ENCODE data around the gene GHRHR.

Gene GHRHR

DNA sequence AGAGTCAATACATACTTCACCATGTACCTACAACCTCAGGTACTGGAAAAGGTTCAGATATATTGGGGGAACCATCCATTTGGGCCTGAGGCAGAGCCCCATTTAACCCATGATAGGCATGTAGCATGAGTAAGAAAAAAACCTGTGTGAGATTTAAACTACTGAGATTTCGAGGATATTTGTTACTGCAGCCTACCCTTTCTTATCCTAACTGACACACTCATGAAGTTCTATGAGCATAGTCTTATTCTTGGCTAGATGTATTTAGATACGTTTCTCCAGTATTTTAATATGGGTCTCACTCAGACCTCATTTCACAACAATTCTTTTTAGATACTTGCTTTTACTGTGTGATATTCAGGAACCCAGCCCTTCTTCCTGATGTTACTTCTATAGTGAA, 39.3 kb downstream of the GHRHR start:
- no peak for DNase-seq (ENCODE audit: low read depth in 1 of 2, low spot score in 1 of 2)

DNA sequence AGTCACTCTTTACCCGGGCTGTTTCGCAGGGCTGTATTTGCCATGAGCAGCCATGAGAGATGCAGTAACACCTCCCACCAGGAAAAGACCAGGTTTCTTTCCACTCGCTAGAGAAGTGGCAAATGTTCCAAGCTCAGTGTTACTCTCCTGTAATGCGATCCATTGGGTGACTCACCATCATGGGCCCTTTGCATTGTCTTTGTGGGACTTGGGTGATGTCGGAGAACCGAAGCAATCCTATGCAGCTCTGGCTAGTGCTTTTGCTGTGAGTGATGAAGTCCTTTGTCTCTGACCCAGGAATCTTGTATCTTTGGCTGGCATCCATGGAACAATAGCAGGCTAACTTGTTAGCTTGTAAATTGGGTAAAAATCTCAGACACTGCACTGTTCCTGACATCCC, 40.0 kb downstream of the GHRHR start:
- no peak for DNase-seq (ENCODE audit: low read depth in 1 of 2, low spot score in 1 of 2)

DNA sequence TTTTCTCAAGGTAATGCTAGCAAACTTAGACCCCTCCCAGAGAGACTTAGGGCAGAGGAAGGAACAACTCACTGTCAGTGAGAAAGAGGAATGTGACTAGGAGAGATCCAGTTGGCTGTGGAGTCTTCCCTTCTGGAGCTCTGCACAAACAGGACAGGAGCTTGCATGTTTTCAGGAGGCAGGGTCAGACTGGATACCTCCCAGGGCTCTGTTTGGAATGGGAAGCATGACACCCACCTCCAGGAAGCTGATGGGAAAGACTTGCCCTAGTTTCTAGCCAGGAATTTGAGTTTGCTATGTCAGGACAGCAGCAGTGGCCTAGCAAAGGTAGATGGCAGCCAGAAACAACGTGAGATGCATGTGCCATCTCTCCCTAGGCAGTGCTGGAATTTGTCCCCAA, 40.6 kb downstream of the GHRHR start:
- no peak for DNase-seq (ENCODE audit: low read depth in 1 of 2, low spot score in 1 of 2)

DNA sequence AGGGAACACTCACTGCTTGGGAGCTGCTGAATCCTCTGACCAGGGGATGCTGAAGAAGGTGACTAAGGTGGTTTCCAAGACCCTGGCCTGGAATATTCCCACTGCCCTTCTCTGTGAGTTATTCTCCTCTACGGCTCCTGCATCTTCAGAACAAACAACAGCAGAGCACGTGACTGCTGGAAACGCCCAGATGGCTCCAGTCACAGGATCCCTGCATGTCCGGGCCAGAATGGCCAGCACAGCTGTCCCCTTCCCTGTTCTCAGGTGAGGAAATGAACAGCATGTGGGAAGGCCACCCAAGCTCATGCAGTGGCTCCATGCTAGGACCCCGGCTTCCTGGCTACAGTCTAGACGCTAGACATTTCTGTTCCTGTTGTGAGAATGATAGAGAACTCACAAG, 43.1 kb downstream of the GHRHR start:
- DNase-seq (ENCODE audit: low read depth in 1 of 2, low spot score in 1 of 2), result no peak

DNA sequence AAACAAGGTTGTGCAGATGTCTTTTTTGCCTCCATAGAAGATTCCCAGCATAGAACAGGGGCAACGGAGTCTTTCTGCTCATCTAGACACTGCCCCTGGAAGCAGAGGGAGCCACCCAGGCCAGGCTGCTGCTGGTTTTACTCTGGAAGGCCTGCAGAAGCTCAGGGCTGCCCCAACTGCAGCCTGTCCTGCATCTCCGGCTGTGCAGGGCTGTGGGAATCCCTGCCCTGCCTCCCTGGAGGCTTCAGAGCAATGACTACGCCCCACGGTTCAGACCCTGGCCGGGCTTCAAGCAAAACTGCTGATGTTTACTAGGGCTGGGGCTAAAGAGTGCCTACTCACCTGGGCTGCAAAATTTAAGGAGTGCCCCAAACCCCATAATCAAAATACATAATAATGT, 43.9 kb downstream of the GHRHR start:
- DNase-seq (ENCODE audit: low read depth in 1 of 2, low spot score in 1 of 2), result no peak

DNA sequence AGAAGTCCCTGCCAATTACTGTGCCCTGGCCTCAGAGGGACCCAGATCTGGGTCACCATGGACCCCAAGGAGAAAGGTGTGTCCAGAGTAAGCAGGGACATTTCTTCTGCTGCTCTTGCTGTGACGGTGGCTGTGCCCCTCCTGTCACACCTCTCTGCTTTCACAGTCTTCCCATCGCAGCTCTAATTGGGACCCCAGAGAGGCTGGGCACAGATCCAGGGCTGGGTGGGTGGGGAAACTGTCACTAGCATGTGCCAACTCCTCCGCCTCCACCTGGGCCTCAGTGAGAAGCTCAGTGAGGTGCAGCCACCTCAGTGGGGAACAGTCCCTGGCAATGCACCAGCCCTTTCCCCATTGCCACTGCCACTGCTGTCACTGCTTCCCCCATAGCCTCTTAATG, 51.1 kb downstream of the GHRHR start:
- DNase-seq (ENCODE audit: low read depth in 1 of 2, low spot score in 1 of 2), result no peak

DNA sequence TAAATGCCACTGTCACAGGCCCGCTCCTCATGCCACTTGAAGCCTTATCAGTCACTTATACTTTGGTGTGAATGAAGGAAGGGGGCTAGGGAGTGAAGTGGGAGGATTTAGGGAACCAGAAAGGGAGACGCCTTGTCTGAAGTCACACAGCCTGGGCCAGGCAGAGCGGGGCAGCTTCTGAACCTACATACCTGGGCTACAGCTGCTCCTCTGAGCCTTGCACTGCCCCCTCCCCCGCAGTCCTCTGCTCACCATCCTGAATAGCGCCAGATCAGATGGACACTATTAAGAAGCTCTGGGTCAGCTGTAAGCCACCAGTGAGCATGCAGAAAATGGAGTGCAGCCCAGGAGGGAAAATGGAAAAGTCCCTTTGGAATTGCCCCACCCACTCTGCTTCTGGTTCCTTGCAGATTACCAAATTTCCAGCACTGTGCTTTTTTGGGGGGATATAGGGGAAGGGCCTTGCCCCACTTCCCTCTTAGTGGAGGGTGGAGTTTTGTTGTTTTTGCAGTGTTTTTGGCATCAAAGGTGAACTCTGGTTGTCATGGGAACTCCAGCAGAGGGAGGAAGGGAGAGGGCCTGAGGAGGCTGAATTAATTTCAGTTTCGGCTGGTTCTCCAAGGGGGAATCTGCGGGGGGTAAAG, 53.4 kb downstream of the GHRHR start:
- no peak for DNase-seq (ENCODE audit: low read depth in 1 of 2, low spot score in 1 of 2)

DNA sequence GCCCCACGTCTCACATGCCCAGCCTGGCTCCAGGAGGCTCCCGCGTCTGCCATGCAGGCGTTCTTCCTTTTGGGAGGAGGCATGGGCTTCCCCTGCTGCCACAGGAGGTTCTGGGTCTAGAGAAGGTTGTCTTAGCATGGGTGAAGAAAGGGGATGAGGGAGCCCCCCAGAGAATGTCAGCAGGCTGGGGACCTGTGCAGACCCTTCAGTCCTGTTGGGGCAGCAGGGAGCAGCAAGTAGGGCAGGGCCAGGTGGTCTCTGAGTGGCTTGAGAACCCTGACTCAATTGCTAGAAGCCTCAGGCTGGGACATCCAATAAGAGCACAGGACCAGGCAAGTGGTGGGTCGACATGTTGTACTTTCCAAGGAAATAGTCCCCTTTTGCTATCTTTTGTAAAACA, 54.0 kb downstream of the GHRHR start:
- DNase-seq (ENCODE audit: low read depth in 1 of 2, low spot score in 1 of 2), result no peak

DNA sequence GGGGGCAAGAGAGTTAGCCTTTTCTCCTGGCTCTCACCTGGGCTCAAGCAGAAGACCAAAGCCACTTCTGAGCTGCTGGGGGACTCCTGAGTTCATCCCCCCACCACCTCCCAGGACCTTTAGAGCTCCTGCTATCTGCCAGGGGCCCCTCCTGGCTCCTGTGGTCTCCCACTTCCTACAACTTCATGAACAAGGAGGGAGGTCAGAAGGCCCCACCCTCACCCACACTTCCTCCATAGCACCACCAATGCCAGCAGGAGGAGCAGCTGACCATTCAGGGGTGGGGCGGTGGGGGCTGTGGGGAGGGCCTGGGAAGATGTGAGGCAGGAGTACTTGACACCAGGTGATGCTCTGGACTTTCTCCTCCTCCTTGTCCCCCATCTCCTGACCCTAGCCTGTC, 55.8 kb downstream of the GHRHR start:
- no peak for DNase-seq (ENCODE audit: low read depth in 1 of 2, low spot score in 1 of 2)

DNA sequence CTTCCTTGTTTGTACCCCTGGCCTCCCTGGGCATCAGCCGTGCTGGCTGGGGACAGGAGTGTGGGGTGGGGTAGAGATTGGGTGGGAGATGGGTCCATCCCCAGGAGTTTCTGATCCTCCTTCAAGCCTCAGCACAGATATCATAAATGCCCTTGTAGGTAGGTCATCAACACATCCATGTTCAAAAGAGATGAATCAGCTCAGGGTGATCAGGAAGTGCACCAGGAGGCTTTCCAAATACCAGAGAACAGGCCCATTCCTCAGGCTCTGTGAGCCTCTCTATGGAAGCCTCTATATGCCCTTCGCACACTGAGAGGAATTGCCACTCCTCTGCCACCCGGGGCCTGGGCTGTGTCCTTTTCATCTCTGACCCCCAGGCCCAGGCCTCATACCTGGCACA, 56.4 kb downstream of the GHRHR start:
- DNase-seq (ENCODE audit: low read depth in 1 of 2, low spot score in 1 of 2), result no peak

DNA sequence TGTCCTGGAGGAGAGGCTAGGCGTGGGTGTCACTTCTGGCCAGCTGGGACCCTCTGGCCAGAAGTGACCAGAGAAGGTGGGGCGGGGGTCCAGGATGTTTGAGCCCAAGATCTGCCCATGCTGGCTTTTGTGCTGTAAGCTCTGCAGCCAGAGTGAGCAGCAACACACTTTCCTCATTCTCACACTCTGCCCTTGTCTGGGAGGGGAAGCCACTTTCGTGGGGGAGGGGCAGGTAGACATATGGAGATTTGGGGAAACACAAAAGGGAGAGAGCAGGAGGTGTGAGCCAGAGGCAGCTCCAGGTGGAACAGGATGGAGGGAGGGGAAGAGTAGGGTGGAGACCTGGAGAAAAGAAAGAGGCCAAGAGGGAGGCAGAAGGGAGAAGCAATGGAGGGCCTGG, 56.9 kb downstream of the GHRHR start:
- no peak for DNase-seq (ENCODE audit: low read depth in 1 of 2, low spot score in 1 of 2)

DNA sequence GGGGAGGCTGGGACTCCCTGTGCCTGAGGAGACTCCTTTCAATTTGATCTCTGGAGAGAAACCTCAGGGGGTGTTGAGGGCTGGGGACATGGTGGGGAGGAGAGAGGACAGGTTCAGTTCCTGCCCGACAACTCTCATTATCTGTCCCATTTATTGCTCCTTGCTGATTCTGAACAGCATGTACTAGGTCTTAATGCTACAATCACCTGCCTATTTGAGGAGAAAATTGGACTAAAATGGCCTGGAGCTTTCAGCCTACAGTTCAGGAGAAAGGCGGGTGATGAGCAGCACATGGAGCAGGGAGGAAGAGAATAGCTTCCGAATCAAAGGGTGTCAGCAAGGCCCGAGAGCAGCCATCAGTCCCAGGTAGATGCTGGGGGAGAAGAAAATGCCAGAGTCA, 58.4 kb downstream of the GHRHR start:
- DNase-seq (ENCODE audit: low read depth in 1 of 2, low spot score in 1 of 2), result no peak

DNA sequence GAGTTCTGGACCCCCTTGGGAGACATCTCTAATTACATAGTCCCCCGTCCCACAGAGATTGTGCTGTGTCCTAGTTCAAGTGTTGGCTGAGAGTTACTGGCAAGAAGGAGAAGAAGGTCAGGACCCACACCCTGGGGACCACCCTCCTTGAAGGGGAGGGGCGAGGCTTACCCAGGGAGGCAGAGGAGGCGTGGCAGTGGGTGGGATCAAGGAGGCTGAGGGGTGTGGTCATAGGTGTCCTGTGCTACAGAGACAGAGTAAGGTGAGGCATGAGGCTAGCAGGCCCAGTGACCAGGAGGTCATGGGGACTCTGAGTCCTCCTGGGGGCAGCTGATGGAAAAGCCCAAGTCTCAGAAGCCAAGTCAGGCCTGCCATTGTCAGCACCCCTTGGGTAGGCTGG, 59.0 kb downstream of the GHRHR start:
- no peak for DNase-seq (ENCODE audit: low read depth in 1 of 2, low spot score in 1 of 2)

DNA sequence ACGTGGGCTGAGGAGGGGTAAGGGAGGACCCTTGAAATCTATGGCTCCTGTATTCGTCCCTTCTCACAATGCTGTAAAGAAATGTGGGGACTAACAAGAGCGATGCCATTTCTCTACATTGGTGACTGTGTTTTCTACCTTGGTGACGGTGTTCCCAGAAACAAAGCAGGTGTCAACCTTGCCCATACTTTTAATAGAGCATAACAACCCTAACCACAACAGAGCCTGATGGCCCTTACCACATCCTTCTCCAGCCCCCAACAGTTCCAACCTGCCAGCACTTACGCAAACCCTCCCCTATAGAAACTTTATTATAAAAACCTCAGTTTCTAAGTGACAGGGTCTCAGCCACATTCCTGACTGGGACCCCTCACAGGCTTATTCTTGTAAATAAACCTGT, 60.1 kb downstream of the GHRHR start:
- no peak for DNase-seq (ENCODE audit: low read depth in 1 of 2, low spot score in 1 of 2)

DNA sequence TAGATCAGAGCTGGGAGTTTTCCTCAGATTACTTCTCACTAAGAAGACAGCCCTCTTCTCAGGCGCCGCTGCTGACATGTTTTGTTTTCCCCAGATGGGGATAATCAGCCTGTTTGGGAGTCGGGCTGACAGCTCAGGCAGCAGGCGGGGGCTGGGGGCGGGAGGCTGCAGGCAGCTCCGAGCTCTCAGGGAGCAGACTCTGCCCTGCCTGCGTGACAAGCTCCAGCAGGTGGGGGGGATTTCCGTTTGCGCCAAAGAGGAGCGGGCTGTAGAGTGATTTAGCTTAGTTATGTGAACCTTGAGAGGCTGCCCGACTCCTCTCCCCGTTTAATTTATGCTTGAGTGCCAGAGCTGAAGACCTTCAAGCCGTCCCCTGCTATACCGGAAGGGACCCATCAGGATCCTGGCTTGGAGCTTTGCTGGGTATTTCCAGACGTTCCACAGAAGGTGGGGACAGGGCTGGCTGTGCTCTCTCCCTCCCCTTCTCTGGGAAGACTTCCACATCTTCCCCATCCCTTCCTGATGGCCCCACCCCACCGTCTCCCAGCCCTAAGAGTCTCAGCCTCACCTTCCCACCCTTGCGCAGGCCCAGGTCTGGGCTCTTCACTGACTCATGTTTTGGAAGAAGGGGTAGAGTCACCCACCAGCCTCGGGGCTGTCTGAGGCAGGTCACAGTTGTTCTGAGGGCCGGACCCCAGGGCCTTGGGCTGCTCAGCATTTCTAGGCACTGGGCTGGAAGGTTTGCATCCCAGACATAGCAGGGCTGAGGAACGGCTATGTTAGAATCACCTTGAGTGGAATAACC, 63.6 kb downstream of the GHRHR start:
- no peak for DNase-seq (ENCODE audit: low read depth in 1 of 2, low spot score in 1 of 2)

DNA sequence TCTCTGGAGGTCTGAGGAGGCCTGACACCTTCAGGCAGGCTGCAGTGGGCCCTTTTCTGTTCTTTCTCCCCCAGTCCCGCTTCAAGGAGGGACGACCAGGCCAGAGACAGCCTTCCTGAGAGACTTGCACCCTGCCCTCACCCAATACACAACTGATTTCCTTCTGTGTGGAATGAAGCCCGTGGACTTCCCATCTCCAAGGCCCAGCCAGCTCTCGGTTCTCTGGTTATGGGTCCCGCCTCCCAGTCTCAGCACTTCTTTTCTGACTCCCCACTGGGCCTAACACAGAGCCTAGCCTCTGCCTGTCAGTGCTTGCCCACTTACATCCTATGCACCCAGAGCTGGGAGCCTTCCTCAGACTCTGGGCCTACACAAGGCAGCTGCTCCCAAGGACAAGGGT, 64.3 kb downstream of the GHRHR start:
- no peak for DNase-seq (ENCODE audit: low read depth in 1 of 2, low spot score in 1 of 2)

DNA sequence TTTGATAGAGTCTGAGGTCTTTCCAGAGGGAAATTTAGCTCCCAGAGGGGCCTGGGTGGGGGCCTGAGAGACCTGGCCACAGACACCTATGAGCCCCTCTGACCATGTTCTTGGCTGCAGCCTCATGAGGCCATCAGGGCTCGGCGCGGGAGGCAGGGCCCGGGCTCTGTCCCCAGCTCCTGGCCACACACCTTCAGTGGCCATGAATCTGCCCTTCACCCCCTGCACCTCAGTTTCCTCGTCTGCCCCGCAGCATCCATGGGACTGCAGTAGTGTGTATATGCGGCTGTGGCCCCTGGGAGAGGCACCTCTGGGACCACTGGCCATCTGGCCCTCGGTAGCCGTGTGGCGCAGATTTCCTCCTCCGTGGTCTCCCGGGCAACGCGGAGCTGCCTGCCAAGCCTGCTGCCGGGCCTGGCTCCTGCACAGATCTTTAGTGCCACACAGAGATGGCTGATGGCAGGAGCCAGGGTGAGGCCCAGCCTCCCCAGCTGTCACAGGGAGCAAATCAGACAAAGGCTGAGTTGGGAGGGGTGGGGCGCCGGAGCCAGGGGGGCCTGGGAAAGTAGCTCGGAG, 64.8 kb downstream of the GHRHR start:
- no peak for DNase-seq (ENCODE audit: low read depth in 1 of 2, low spot score in 1 of 2)
